HL-60 (cell line): Measurements from ENCODE around the gene STAT1.

Experiments used
- GABPA ChIP-seq: IDR thresholded peaks from 2 replicates; pipeline ENCODE4 v1.6.1; 2012; ENCODE audit warnings: low read depth
- POLR2AphosphoS5 ChIP-seq: IDR thresholded peaks from 2 replicates; pipeline ENCODE4 v1.6.1; 2012; ENCODE audit warnings: low read depth
- TF ChIP-seq, protein P1 (sequence below): IDR thresholded peaks from one replicate; pipeline ENCODE4 v1.5.1; 2011; ENCODE audit warnings: low read length, control low read depth, inconsistent platforms; ENCODE audit not compliant: insufficient read depth
- TF ChIP-seq, protein P2 (sequence below): IDR thresholded peaks from 2 replicates; pipeline ENCODE4 v1.6.1; 2012; ENCODE audit warnings: low read depth; ENCODE audit not compliant: insufficient replicate concordance

DNA sequence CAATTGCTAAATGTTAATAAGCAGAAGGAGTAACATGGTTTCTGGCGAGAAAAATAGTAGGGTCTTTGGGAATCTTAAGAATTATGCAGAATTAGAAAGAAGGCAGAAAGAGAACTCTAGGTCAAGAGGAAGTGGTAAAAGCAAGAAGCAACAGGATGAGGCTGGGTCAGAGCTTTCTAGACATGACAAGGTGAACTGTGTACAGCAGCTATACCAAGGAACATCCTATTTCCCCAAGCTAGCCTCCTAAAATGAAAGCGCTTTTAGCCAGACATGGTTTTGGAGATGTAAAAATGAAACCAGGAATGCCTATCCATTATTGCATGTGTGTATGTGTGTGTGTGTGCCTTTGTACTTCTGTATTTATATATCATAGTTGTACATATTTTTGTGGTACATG lies 42.3 kb upstream of the STAT1 start:
- TF ChIP-seq, protein P1, sequence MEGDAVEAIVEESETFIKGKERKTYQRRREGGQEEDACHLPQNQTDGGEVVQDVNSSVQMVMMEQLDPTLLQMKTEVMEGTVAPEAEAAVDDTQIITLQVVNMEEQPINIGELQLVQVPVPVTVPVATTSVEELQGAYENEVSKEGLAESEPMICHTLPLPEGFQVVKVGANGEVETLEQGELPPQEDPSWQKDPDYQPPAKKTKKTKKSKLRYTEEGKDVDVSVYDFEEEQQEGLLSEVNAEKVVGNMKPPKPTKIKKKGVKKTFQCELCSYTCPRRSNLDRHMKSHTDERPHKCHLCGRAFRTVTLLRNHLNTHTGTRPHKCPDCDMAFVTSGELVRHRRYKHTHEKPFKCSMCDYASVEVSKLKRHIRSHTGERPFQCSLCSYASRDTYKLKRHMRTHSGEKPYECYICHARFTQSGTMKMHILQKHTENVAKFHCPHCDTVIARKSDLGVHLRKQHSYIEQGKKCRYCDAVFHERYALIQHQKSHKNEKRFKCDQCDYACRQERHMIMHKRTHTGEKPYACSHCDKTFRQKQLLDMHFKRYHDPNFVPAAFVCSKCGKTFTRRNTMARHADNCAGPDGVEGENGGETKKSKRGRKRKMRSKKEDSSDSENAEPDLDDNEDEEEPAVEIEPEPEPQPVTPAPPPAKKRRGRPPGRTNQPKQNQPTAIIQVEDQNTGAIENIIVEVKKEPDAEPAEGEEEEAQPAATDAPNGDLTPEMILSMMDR, result no peak
- TF ChIP-seq GABPA, result no peak
- no peak for TF ChIP-seq POLR2AphosphoS5
- TF ChIP-seq, protein P2, sequence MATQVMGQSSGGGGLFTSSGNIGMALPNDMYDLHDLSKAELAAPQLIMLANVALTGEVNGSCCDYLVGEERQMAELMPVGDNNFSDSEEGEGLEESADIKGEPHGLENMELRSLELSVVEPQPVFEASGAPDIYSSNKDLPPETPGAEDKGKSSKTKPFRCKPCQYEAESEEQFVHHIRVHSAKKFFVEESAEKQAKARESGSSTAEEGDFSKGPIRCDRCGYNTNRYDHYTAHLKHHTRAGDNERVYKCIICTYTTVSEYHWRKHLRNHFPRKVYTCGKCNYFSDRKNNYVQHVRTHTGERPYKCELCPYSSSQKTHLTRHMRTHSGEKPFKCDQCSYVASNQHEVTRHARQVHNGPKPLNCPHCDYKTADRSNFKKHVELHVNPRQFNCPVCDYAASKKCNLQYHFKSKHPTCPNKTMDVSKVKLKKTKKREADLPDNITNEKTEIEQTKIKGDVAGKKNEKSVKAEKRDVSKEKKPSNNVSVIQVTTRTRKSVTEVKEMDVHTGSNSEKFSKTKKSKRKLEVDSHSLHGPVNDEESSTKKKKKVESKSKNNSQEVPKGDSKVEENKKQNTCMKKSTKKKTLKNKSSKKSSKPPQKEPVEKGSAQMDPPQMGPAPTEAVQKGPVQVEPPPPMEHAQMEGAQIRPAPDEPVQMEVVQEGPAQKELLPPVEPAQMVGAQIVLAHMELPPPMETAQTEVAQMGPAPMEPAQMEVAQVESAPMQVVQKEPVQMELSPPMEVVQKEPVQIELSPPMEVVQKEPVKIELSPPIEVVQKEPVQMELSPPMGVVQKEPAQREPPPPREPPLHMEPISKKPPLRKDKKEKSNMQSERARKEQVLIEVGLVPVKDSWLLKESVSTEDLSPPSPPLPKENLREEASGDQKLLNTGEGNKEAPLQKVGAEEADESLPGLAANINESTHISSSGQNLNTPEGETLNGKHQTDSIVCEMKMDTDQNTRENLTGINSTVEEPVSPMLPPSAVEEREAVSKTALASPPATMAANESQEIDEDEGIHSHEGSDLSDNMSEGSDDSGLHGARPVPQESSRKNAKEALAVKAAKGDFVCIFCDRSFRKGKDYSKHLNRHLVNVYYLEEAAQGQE, result no peak
